ENCODE measurements around the gene ANKK1. TPM values are rescaled to one million over a fixed set of nuclear protein-coding genes. Genes with fewer than 3 reads are reported as not detected.

The ANKK1 gene
- total RNA-seq, 2 experiments from 2014 or later, result not detected

DNA sequence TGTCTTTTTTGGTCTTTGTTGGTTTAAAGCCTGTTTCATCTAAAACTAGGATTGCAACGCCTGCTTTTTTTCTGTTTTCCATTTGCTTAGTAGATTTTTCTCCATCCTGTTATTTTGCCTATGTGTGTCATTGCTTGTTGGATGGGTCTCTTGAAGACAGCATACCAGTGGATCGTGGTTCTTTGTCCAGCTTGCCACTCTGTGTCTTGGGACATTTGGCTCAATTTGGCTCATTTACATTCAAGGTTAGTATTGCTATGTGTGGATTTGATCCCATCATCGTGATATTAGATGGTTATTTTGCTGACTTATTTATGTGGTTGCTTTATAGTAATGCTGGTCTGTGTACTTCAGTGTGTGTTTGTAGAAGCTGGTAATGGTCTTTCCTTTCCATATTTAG lies 31.4 kb upstream of the ANKK1 start:
- DNase-seq (no peak), ATAC-seq (no peak)
- peaks cover 12% of the 10 kb centered on the region for H3K9me3 Mint-ChIP-seq
- ChIA-PET POLR2A (no interaction called here), CTCF (no interaction called here)
- intact Hi-C loops (cut with micrococcal nuclease), result no loop called here
- H3K4me3 Mint-ChIP-seq, result no peak overlapping the region
- TF ChIP-seq, protein P1, sequence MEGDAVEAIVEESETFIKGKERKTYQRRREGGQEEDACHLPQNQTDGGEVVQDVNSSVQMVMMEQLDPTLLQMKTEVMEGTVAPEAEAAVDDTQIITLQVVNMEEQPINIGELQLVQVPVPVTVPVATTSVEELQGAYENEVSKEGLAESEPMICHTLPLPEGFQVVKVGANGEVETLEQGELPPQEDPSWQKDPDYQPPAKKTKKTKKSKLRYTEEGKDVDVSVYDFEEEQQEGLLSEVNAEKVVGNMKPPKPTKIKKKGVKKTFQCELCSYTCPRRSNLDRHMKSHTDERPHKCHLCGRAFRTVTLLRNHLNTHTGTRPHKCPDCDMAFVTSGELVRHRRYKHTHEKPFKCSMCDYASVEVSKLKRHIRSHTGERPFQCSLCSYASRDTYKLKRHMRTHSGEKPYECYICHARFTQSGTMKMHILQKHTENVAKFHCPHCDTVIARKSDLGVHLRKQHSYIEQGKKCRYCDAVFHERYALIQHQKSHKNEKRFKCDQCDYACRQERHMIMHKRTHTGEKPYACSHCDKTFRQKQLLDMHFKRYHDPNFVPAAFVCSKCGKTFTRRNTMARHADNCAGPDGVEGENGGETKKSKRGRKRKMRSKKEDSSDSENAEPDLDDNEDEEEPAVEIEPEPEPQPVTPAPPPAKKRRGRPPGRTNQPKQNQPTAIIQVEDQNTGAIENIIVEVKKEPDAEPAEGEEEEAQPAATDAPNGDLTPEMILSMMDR (IDR thresholded peaks at IDR 0.05), result no peak
- H3K27me3 Mint-ChIP-seq, result no peaks in the 10 kb centered on the region
- no peaks in the 10 kb centered on the region for H3K4me1 Mint-ChIP-seq (ENCODE audit: low read depth)
- peaks cover 59% of the 10 kb centered on the region for H3K36me3 Mint-ChIP-seq (ENCODE audit: low read depth)
- H3K27ac Mint-ChIP-seq, result no peak overlapping the region

DNA sequence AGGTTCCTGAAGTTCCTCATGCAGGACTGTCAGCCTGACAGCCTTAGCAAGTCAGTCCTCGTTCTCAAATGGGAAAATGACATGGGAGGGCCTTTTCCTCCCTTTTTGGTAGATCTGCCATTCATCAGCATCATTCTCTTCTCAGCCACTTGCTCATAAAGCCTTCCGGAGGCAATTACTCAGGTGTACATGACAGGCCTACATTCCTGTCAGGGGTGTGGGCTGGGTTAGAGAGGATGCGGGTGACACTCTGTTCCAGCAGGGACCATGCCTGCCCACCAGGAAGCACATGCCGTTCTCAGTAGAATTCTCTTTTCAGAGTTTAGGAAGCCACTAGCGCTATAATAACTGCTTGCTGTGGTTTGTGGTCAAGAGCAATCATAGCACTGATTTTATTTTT lies 24.2 kb upstream of the ANKK1 start:
- Mint-ChIP-seq H3K27me3 (no peaks in the 10 kb centered on the region), H3K4me3 (no peak overlapping the region), H3K9me3 (no peaks in the 10 kb centered on the region), H3K36me3 (ENCODE audit: low read depth) (peaks cover 1% of the 10 kb centered on the region), H3K4me1 (ENCODE audit: low read depth) (peaks cover 20% of the 10 kb centered on the region), H3K27ac (no peak overlapping the region)
- DNase-seq, result no peak
- intact Hi-C loops (cut with micrococcal nuclease), result no loop called here
- ChIA-PET POLR2A (no interaction called here), CTCF (no interaction called here)
- TF ChIP-seq, protein P1 (IDR thresholded peaks at IDR 0.05), result no peak
- no peak for ATAC-seq

DNA sequence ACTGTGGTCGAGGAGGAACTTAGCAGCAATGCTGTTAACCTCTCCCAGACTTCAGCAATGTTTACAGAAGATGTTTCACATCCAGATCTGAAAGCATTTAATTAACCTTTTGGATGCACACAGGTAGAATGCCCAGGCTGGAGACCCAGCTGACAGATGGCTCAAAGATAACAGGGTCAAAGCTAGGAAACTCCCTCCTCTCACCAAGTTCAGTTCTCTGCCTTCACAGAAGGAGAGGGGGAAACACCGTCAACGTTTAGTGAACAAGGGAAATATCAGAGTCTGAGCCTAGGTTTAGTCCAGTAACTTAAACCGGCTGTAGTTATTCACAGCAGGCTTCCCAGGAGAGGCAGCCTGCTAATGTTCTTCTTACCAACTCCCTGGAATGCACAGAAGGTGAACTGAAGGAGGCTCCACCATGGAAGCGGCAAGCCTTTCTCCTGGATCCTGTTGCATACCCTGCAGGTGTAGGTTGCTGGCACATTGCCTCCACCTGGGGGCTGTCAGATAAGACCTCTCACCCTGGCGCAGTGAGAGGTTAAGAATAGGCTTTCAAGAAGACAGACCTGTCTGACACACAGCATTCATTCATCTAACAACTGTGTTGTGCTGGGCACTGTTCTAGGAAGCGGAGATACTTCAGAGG lies 23.5 kb upstream of the ANKK1 start:
- intact Hi-C loops (cut with micrococcal nuclease), result no loop called here
- Mint-ChIP-seq H3K9me3 (no peaks in the 10 kb centered on the region), H3K4me1 (ENCODE audit: low read depth) (peaks cover 20% of the 10 kb centered on the region), H3K36me3 (ENCODE audit: low read depth) (no peaks in the 10 kb centered on the region), H3K4me3 (no peak overlapping the region), H3K27me3 (no peaks in the 10 kb centered on the region), H3K27ac (no peak overlapping the region)
- TF ChIP-seq, protein P1 (IDR thresholded peaks at IDR 0.05), result no peak
- ChIA-PET CTCF (no interaction called here), POLR2A (no interaction called here)
- DNase-seq (no peak), ATAC-seq (no peak)

DNA sequence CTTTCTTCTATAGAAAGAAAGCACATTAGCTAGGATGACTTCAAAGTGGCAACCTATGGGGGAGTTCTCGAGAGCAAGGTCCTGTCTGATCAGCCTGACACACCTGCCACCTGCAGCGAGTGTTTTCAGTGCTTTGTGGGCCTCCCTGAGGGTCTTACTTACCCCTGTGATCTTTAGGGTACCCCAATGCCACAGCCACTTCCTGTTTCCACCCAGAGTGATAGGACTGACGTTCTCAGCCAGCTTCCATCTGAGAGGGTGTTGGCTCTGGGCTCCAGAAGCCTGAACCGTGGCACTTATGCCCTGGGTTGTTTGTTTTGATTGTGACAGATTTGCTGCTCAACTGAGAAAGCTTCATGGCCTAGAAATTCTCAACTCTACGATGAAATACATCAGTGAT lies 21.7 kb upstream of the ANKK1 start:
- Mint-ChIP-seq H3K4me3 (no peak overlapping the region), H3K9me3 (no peaks in the 10 kb centered on the region), H3K27me3 (no peaks in the 10 kb centered on the region), H3K4me1 (ENCODE audit: low read depth) (peaks cover 20% of the 10 kb centered on the region), H3K36me3 (ENCODE audit: low read depth) (no peaks in the 10 kb centered on the region), H3K27ac (peak overlapping the region; percentile 22)
- ATAC-seq, result no peak
- intact Hi-C loops (cut with micrococcal nuclease), result no loop called here
- ChIA-PET POLR2A (no interaction called here), CTCF (no interaction called here)
- TF ChIP-seq, protein P1 (IDR thresholded peaks at IDR 0.05), result no peak
- DNase-seq, result peak; percentile 11

DNA sequence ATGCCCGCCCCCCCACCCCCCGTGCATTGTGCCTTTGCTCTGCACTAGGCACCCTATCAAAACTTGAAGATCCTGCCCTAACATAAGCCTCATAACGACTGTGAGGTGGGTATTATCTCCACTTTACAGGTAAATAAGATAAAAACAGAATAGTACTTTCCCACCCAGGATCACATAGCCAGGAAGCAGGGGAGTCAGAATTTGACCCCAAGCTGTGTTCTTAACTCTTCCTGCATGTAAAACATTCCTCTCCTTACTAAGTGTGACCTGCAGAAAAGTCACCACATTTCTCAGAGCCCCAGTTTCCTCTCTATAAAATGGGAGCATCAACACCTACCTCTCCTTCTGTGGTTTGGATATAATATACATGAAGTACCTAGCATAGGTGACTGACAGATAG lies 18.2 kb upstream of the ANKK1 start:
- Mint-ChIP-seq H3K36me3 (ENCODE audit: low read depth) (no peaks in the 10 kb centered on the region), H3K27ac (no peak overlapping the region), H3K4me3 (no peak overlapping the region), H3K9me3 (no peaks in the 10 kb centered on the region), H3K4me1 (ENCODE audit: low read depth) (peaks cover 14% of the 10 kb centered on the region), H3K27me3 (no peaks in the 10 kb centered on the region)
- ChIA-PET POLR2A (no interaction called here), CTCF (no interaction called here)
- TF ChIP-seq, protein P1 (IDR thresholded peaks at IDR 0.05), result no peak
- ATAC-seq (no peak), DNase-seq (no peak)
- intact Hi-C loops (cut with micrococcal nuclease), result no loop called here
